Retinal pigment epithelial cell (primary cell): ENCODE measurements around the gene CSNK1A1.

Experiments used
- DNase-seq: peaks from one replicate; pipeline ENCODE4 v3.0.0-alpha.2; 2010; ENCODE audit warnings: low read depth
- H3K4me3 ChIP-seq: 2 replicates; pipeline ENCODE4 v1.5.1; 2011; ENCODE audit warnings: mild to moderate bottlenecking, low read length, control low read depth, moderate library complexity
- TF ChIP-seq, protein P1 (sequence below): conservative IDR thresholded peaks from 2 replicates; pipeline ENCODE4 v1.5.1; 2011; ENCODE audit warnings: low read depth, low read length, control low read depth, inconsistent platforms

The CSNK1A1 gene

GRCh38 chr5:149492781-149493180 is 58.5 kb downstream of the CSNK1A1 start:
- no peak overlapping the region for H3K4me3 ChIP-seq
- TF ChIP-seq, protein P1, sequence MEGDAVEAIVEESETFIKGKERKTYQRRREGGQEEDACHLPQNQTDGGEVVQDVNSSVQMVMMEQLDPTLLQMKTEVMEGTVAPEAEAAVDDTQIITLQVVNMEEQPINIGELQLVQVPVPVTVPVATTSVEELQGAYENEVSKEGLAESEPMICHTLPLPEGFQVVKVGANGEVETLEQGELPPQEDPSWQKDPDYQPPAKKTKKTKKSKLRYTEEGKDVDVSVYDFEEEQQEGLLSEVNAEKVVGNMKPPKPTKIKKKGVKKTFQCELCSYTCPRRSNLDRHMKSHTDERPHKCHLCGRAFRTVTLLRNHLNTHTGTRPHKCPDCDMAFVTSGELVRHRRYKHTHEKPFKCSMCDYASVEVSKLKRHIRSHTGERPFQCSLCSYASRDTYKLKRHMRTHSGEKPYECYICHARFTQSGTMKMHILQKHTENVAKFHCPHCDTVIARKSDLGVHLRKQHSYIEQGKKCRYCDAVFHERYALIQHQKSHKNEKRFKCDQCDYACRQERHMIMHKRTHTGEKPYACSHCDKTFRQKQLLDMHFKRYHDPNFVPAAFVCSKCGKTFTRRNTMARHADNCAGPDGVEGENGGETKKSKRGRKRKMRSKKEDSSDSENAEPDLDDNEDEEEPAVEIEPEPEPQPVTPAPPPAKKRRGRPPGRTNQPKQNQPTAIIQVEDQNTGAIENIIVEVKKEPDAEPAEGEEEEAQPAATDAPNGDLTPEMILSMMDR = no peak
- no peak for DNase-seq

DNA sequence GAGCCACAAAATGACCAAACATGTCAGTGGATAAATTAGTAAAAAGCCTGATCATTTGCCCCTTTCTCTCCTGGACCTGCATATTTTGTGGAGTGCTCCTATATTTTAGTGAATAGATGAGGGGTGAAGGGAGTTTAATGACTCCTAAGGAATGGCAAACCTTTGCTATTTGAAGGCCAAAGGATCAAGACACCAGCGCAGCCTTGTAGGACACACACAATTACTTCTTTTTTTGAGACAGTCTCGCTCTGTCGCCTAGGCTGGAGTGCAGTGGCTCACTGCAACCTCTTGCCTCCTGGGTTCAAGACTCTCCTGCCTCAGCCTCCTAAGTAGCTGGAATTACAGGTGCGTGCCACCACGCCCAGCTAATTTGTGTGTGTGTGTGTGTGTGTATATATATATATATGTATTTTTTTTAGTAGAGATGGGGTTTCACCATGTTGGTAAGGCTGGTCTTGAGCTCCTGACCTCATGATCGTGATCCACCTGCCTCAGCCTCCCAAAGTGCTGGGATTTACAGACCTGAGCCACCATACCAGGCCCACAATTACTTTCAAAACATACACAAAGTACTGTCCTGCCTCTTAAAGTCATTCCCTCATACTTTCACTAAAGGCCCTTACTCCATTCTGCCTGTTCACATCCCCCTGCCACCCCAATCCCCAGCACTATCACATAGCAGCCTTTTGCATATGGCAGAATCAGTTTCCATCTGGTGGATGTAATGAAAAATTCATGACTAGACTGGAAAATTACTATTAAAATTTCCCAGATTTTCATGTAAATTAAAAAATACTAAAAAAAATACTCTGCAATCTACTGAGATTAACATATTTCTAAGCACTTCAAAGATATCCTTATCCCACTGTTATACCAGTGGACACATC is 60.4 kb downstream of the CSNK1A1 start:
- TF ChIP-seq, protein P1 = no peak
- DNase-seq = no peak

GRCh38 chr5:149489605-149490037 is 61.6 kb downstream of the CSNK1A1 start:
- DNase-seq = no peak
- TF ChIP-seq, protein P1 = no peak
- no peak overlapping the region for H3K4me3 ChIP-seq

More for the DNA sequence above, 60.4 kb downstream of the CSNK1A1 start:
- H3K4me3 ChIP-seq = no peak overlapping the region

- TF ChIP-seq, protein P1 = no peak
- H3K4me3 ChIP-seq = no peak overlapping the region
- DNase-seq = no peak
Measured at GRCh38 chr5:149488645-149489306, 62.5 kb downstream of the CSNK1A1 start.

DNA sequence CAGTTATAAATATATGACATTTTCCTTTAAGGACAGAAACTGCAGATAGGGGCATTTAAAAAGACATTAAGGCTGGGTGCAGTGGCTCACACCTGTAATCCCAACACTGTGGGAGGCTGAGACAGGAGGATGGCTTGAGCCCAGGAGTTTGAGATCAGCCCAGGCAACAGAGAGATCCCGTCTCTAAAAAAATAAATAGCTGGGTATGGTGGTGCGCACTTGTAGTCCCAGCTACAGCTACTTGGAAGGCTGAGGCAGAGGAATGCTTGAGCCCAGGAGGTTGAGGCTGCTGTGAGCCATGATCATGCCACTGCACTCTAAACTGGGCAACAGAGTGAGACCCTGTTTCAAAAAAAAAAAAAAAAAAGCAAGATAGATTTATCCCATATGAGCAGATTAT is 63.6 kb downstream of the CSNK1A1 start:
- no peak overlapping the region for H3K4me3 ChIP-seq
- no peak for DNase-seq
- TF ChIP-seq, protein P1 = no peak

GRCh38 chr5:149486726-149487635 is 64.3 kb downstream of the CSNK1A1 start:
- TF ChIP-seq, protein P1 = no peak
- H3K4me3 ChIP-seq = no peak overlapping the region
- DNase-seq = no peak
